GM10266 (cell line): Measurements from ENCODE around the gene AGR3.
"Not testable (repeated sequence)": the region's sequence is repeated elsewhere in the genome, so short reads cannot be mapped to it uniquely, and the experiment has no call there.

Source experiments
- DNase-seq: peaks from one replicate; pipeline ENCODE4 v3.0.0; 2012; ENCODE audit errors: extremely low spot score
- TF ChIP-seq, protein P1 (sequence below): IDR thresholded peaks from 2 replicates; pipeline ENCODE4 v1.5.1; 2012; ENCODE audit warnings: mild to moderate bottlenecking, low read depth; ENCODE audit not compliant: control insufficient read depth, insufficient read depth; ENCODE audit errors: missing control alignments

AGR3 gene

DNA sequence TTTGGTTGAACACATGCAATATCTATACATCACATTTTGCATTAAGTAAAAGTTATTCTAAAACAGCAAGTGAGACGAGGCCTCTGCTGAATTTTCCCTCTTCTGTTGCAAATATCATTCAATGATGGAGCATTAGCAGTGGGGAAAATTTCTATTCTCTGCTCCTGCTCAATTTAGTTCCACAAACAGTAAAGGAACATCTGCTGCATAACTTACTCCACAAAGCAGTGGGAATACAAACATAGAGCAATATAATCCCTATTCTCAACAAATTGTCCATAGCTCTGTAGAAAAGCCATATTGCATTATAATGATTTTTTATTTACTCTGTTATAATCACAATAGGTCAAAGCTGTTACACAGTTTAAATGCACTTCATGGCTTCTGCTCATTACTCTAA, 5.9 kb downstream of the AGR3 start:
- no peak for DNase-seq
- TF ChIP-seq, protein P1, sequence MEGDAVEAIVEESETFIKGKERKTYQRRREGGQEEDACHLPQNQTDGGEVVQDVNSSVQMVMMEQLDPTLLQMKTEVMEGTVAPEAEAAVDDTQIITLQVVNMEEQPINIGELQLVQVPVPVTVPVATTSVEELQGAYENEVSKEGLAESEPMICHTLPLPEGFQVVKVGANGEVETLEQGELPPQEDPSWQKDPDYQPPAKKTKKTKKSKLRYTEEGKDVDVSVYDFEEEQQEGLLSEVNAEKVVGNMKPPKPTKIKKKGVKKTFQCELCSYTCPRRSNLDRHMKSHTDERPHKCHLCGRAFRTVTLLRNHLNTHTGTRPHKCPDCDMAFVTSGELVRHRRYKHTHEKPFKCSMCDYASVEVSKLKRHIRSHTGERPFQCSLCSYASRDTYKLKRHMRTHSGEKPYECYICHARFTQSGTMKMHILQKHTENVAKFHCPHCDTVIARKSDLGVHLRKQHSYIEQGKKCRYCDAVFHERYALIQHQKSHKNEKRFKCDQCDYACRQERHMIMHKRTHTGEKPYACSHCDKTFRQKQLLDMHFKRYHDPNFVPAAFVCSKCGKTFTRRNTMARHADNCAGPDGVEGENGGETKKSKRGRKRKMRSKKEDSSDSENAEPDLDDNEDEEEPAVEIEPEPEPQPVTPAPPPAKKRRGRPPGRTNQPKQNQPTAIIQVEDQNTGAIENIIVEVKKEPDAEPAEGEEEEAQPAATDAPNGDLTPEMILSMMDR = no peak

GRCh38 chr7:16874066-16874465, 7.7 kb downstream of the AGR3 start:
- DNase-seq = no peak
- TF ChIP-seq, protein P1 = no peak

- no peak for DNase-seq
- TF ChIP-seq, protein P1 = no peak
Measured at GRCh38 chr7:16867328-16867727, 14.5 kb downstream of the AGR3 start.

GRCh38 chr7:16853189-16853588, 28.6 kb downstream of the AGR3 start:
- DNase-seq = not testable (repeated sequence)

- TF ChIP-seq, protein P1 = no peak
- no peak for DNase-seq
Measured at GRCh38 chr7:16851829-16852228, 30.0 kb downstream of the AGR3 start.

- TF ChIP-seq, protein P1 = no peak
- no peak for DNase-seq
Measured at GRCh38 chr7:16850614-16851466, 30.9 kb downstream of the AGR3 start.

DNA sequence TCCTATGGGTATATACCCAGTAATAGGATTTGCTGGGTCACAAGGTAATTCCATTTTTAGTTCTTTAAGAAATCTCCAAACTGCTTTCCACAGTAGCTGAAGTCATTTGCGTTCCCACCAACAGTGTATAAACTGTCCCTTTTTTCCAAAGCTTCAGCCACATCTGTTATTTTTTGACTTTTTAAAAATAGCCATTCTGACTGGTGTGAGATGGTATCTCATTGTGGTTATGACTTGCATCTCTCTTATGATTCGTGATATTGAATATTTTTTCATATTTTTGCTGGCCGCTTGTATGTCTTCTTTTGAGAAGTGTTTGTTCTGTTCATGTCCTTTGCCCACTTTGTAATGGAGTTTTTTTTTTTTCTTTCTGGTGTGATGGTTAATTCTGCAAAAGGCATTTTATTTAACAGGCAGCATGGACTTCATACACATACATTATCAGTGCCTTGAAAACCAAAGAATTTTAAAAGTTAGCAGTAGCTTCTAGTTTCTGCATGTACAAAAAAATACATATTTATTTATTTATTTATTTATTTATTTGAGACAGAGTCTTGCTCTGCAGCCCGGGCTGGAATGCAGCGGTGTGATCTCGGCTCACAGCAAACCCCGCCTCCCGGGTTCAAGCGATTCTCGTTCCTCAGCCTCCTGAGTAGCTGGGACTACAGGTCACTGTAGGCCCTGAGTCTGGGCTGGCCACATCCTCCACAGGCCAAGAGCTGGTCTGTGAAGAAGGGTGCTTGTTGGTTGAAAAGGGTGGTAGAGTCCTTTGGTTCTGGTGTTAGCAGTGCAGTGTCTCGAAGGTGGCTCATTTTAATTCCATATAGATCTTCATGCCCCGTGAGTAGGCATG, 32.3 kb downstream of the AGR3 start:
- TF ChIP-seq, protein P1 = no peak
- no peak for DNase-seq
